Measurements from ENCODE around the gene DCXR.

The DCXR gene

GRCh38 chr17:82007228-82007494 lies 30.3 kb downstream of the DCXR start:
- H3K36me3 Mint-ChIP-seq (ENCODE audit: low read depth), result no peaks in the 10 kb centered on the region
- H3K27me3 Mint-ChIP-seq (ENCODE audit: low read depth, poor library complexity), result no peaks in the 10 kb centered on the region
- no peaks in the 10 kb centered on the region for H3K9me3 Mint-ChIP-seq
- DNase-seq, result no peak
- no peak for TF ChIP-seq CTCF (IDR thresholded peaks at IDR 0.05)
- H3K27ac Mint-ChIP-seq, result no peak overlapping the region
- no peak overlapping the region for H3K4me3 Mint-ChIP-seq
- peaks cover 32% of the 10 kb centered on the region for H3K4me1 Mint-ChIP-seq

GRCh38 chr17:82006468-82007227 lies 30.8 kb downstream of the DCXR start:
- H3K36me3 Mint-ChIP-seq (ENCODE audit: low read depth), result no peaks in the 10 kb centered on the region
- no peaks in the 10 kb centered on the region for H3K27me3 Mint-ChIP-seq (ENCODE audit: low read depth, poor library complexity)
- H3K9me3 Mint-ChIP-seq, result no peaks in the 10 kb centered on the region
- H3K4me1 Mint-ChIP-seq, result peaks cover 36% of the 10 kb centered on the region
- no peak overlapping the region for H3K27ac Mint-ChIP-seq
- TF ChIP-seq CTCF (IDR thresholded peaks at IDR 0.05), result no peak
- no peak for DNase-seq
- H3K4me3 Mint-ChIP-seq, result no peak overlapping the region

- no peaks in the 10 kb centered on the region for H3K36me3 Mint-ChIP-seq (ENCODE audit: low read depth)
- no peak overlapping the region for H3K27ac Mint-ChIP-seq
- no peaks in the 10 kb centered on the region for H3K27me3 Mint-ChIP-seq (ENCODE audit: low read depth, poor library complexity)
- DNase-seq, result peak; percentile 5
- no peak for TF ChIP-seq CTCF (IDR thresholded peaks at IDR 0.05)
- H3K4me1 Mint-ChIP-seq, result peaks cover 41% of the 10 kb centered on the region
- H3K9me3 Mint-ChIP-seq, result no peaks in the 10 kb centered on the region
- no peak overlapping the region for H3K4me3 Mint-ChIP-seq
Measured at GRCh38 chr17:82005701-82006348, 31.7 kb downstream of the DCXR start.

GRCh38 chr17:82004517-82005455 lies 32.7 kb downstream of the DCXR start:
- no peak overlapping the region for H3K4me3 Mint-ChIP-seq
- no peaks in the 10 kb centered on the region for H3K27me3 Mint-ChIP-seq (ENCODE audit: low read depth, poor library complexity)
- H3K27ac Mint-ChIP-seq, result no peak overlapping the region
- H3K9me3 Mint-ChIP-seq, result no peaks in the 10 kb centered on the region
- TF ChIP-seq CTCF (IDR thresholded peaks at IDR 0.05), result no peak
- H3K4me1 Mint-ChIP-seq, result peaks cover 50% of the 10 kb centered on the region
- no peak for DNase-seq
- no peaks in the 10 kb centered on the region for H3K36me3 Mint-ChIP-seq (ENCODE audit: low read depth)

GRCh38 chr17:82003411-82004381 lies 33.8 kb downstream of the DCXR start:
- peaks cover 55% of the 10 kb centered on the region for H3K4me1 Mint-ChIP-seq
- H3K4me3 Mint-ChIP-seq, result no peak overlapping the region
- no peaks in the 10 kb centered on the region for H3K9me3 Mint-ChIP-seq
- H3K27me3 Mint-ChIP-seq (ENCODE audit: low read depth, poor library complexity), result no peaks in the 10 kb centered on the region
- TF ChIP-seq CTCF (IDR thresholded peaks at IDR 0.05), result no peak
- no peaks in the 10 kb centered on the region for H3K36me3 Mint-ChIP-seq (ENCODE audit: low read depth)
- peak; percentile 65 for DNase-seq
- no peak overlapping the region for H3K27ac Mint-ChIP-seq

Data from nephron progenitor cell (in vitro differentiated cells).